GM12864 (cell line): ENCODE measurements around the gene BAD.

Experiments used
- DNase-seq: peaks from one replicate; pipeline ENCODE4 v3.0.0-alpha.2; 2011; ENCODE audit warnings: low read depth
- H3K4me3 ChIP-seq: 2 replicates; pipeline ENCODE4 v1.5.1; 2011; ENCODE audit warnings: mild to moderate bottlenecking, low read depth, low read length, control low read depth
- TF ChIP-seq, protein P1 (sequence below): IDR thresholded peaks from 2 replicates; pipeline ENCODE4 v1.5.1; 2011; ENCODE audit warnings: low read depth, mild to moderate bottlenecking, moderate library complexity, low read length, control low read depth, inconsistent platforms; ENCODE audit errors: missing control alignments

The BAD gene

DNA sequence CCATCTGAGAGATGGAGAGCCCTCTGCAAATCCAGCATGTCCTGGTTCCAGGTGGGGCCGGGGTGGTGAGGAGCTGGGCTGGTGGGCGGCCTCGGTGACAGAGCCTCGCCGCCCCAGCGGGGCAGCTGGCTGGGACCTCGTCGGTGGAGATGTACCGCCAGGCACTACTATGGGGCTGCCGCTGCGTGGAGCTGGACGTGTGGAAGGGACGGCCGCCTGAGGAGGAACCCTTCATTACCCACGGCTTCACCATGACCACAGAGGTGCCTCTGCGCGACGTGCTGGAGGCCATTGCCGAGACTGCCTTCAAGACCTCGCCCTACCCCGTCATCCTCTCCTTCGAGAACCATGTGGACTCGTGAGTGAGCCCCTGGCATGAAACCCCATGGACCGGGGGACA, 26.1 kb downstream of the BAD start:
- no peak for DNase-seq
- no peak overlapping the region for H3K4me3 ChIP-seq
- TF ChIP-seq, protein P1, sequence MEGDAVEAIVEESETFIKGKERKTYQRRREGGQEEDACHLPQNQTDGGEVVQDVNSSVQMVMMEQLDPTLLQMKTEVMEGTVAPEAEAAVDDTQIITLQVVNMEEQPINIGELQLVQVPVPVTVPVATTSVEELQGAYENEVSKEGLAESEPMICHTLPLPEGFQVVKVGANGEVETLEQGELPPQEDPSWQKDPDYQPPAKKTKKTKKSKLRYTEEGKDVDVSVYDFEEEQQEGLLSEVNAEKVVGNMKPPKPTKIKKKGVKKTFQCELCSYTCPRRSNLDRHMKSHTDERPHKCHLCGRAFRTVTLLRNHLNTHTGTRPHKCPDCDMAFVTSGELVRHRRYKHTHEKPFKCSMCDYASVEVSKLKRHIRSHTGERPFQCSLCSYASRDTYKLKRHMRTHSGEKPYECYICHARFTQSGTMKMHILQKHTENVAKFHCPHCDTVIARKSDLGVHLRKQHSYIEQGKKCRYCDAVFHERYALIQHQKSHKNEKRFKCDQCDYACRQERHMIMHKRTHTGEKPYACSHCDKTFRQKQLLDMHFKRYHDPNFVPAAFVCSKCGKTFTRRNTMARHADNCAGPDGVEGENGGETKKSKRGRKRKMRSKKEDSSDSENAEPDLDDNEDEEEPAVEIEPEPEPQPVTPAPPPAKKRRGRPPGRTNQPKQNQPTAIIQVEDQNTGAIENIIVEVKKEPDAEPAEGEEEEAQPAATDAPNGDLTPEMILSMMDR = no peak

DNA sequence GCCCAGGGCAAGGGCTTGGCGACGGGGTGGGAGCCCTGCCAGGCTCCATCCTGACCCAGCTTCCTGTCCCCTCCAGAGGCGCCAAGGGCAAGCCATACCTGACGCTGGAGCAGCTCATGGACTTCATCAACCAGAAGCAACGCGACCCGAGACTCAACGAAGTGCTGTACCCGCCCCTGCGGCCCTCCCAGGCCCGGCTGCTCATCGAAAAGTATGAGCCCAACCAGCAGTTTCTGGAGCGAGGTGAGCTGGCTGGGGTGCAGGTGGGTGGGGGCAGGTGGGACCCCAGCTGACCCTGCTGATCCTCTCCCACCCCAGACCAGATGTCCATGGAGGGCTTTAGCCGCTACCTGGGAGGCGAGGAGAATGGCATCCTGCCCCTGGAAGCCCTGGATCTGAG, 28.2 kb downstream of the BAD start:
- no peak overlapping the region for H3K4me3 ChIP-seq
- DNase-seq = no peak
- TF ChIP-seq, protein P1 = no peak

DNA sequence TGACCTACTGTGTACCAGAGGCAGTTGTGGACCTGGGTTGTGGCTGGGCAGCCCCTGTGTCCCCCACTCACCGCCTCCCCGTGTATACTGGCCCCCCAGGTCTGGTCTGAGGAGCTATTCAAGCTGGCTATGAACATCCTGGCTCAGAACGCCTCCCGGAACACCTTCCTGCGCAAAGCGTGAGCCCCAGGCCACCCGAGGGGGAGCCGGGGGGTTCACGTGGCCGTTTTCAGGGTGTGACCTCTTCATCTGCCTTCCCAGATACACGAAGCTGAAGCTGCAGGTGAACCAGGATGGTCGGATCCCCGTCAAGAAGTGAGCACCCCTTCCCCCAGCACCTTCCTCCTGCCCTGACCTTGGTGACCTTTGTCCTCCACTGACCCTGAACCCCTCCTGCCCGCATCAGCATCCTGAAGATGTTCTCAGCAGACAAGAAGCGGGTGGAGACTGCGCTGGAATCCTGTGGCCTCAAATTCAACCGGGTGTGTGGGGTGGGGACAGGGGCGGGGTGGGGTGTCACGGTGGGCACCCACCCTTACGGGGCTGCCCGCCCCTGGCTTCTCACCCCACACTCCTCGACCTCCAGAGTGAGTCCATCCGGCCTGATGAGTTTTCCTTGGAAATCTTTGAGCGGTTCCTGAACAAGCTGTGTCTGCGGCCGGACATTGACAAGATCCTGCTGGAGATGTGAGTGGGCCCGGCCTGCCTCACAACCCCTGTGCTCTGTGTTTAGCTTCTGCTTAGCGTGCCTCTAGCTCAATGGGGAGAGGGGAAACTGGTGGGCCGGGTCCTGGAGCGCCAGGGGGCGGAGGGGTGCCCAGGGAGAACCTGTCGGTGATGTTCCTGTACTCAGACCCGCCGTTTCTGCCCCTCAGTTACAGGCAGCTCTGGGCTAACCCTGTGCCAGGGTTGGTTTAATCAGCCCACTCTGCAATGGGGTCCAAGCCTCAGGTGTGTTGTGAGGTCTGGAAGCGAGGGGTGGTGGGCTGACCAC, 29.0 kb downstream of the BAD start:
- no peak overlapping the region for H3K4me3 ChIP-seq
- DNase-seq = no peak
- TF ChIP-seq, protein P1 = no peak

DNA sequence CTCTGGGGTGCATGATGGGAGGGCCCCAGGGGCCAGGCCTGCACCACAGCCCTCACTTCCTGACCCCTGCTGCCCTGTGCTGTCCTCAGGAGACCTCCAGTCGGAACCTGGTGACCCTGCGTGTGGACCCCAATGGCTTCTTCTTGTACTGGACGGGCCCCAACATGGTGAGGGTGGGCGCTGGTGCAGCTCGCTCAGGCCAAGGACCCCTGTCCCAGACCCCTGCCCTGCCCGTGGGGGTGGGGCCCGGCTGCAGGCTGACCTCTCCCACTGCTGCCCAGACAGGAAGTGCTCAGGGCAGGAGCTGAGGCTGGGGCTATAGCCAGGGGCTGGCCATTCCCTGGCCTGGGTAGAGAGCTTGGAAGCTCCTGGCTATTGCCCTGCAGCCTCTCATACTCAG, 30.1 kb downstream of the BAD start:
- DNase-seq = no peak
- TF ChIP-seq, protein P1 = no peak

DNA sequence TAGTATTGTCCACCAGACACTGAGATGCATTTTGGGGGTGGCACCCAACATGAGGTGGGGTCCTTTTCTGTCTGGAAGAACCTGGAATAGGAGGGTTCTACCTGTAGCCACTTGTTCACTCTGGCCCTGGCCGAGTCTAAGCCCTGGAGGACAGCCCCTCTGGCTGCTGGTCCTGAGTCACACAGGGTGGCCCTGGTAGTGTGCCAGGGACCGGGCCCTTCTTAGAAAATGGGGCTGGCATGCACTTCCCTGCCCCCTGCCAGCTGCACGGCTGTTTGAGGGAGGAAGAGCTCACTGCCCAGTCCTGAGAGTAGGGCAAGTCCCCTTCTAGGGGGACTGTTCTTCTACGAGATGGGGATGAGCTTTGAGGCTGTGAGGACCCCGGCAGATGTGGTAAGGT, 31.0 kb downstream of the BAD start:
- H3K4me3 ChIP-seq = no peak overlapping the region
- TF ChIP-seq, protein P1 = no peak
- no peak for DNase-seq

More for the DNA sequence above, 30.1 kb downstream of the BAD start:
- no peak overlapping the region for H3K4me3 ChIP-seq

DNA sequence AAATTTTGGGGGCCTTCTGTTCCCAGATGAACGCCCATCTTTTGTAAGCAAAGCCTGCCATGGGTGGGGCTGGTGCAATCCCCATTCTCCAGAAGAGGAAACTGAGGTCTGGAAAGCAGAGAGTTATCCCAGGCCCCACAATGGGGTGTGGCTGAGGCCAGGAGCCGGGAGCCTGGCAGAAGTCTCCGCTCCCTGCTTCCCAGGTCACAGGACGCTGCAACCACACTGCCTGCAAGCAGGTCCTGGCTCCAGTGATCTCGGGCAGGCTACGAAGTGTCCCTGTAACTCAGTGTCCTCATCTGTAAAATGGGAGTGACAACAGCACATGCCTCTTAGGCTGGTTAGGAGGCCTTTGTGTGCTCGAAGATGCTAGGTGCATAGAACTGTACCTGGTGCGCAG, 31.4 kb downstream of the BAD start:
- H3K4me3 ChIP-seq = no peak overlapping the region
- TF ChIP-seq, protein P1 = no peak

More for the DNA sequence above, 31.4 kb downstream of the BAD start:
- no peak for DNase-seq
